ENCODE measurements around the gene PNPLA3.

DNA sequence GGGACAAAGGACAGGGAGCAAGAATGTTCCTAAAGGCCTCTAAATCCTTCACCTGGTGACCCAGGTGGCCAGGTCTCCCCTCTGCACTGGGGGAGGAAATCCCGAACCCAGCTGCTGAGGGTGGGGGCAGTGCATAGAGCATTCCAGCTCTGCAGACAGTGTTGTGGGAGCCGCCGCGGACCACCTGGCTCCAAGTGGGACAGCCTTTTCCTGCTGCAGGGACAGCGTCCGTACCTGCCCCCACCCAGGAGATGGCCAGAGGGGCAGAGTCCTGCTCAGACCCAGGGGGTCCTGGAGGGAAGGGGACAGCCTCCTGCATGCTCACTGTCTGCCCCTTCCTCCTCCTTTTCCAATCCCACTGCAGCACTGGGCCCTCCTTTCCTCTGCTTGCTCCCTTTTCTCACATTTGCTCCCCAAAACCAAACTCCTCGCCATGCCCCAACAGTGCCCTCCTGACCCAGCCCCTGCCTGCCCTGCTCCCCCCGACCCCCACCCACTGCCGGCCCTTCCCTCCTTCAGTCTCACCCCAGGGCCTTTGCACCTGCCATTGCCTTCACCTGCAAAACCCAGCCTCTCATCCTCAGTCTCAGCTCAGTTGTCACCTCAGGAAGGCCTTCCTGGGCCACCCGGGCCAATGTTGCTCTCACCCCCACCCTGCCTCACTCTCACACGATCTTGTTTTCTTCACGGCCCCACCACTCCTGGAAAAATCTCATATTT is 44.6 kb upstream of the PNPLA3 start:
- TF ChIP-seq TP53 (CRISPR knock-in tag; IDR thresholded peaks at IDR 0.05) (no peak), MAX (CRISPR knock-in tag; IDR thresholded peaks at IDR 0.05) (no peak), CTCF (IDR thresholded peaks at IDR 0.05) (no peak), JAZF1 (CRISPR knock-in tag; IDR thresholded peaks at IDR 0.05) (no peak), ZNF138 (CRISPR knock-in tag; conservative IDR thresholded peaks at IDR 0.05) (no peak), ATF2 (CRISPR knock-in tag; IDR thresholded peaks at IDR 0.05; ENCODE audit: borderline replicate concordance, low read depth) (no peak), TEAD4 (CRISPR knock-in tag; IDR thresholded peaks at IDR 0.05) (no peak), ZNF219 (CRISPR knock-in tag; IDR thresholded peaks at IDR 0.05; ENCODE audit: borderline replicate concordance) (no peak), USF2 (CRISPR knock-in tag; IDR thresholded peaks at IDR 0.05) (no peak), TCF7 (CRISPR knock-in tag; IDR thresholded peaks at IDR 0.05; ENCODE audit: low read depth) (no peak), NFATC4 (CRISPR knock-in tag; IDR thresholded peaks at IDR 0.05) (no peak), CREB1 (CRISPR knock-in tag; IDR thresholded peaks at IDR 0.05) (no peak)
- TF ChIP-seq, protein P1, sequence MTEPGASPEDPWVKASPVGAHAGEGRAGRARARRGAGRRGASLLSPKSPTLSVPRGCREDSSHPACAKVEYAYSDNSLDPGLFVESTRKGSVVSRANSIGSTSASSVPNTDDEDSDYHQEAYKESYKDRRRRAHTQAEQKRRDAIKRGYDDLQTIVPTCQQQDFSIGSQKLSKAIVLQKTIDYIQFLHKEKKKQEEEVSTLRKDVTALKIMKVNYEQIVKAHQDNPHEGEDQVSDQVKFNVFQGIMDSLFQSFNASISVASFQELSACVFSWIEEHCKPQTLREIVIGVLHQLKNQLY (CRISPR knock-in tag; IDR thresholded peaks at IDR 0.05): no peak
- TF ChIP-seq, protein P2, sequence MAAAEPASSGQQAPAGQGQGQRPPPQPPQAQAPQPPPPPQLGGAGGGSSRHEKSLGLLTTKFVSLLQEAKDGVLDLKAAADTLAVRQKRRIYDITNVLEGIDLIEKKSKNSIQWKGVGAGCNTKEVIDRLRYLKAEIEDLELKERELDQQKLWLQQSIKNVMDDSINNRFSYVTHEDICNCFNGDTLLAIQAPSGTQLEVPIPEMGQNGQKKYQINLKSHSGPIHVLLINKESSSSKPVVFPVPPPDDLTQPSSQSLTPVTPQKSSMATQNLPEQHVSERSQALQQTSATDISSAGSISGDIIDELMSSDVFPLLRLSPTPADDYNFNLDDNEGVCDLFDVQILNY (CRISPR knock-in tag; IDR thresholded peaks at IDR 0.05): no peak
